ENCODE results near the gene HDAC4. TPM values are rescaled to one million over a fixed set of nuclear protein-coding genes. Genes with fewer than 3 reads are reported as not detected.
A peak's percentile ranks its signal among the peaks of the same experiment; 100 is the strongest.

Gene HDAC4
- total RNA-seq, 1 donor from 2014 or later: 39.0 TPM

DNA sequence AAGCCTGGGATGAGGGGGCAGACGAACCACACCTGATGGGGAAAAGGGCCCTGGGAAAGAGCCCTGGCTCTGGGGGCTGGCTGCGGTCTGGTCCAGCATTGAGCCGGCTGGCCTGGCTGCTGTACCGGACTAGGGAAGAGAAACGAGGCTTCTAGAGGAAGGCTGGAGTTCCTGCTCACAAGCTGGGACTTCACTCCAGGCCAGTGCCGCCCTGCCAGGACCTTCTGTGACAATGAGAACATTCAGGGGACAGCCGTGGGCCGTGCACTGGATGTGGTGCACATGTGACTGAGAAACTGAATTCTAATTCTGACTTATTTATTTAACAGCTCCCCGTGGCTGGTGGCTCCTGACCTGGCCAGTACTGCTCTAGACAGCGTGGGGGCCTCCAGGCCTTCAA is 269.3 kb downstream of the HDAC4 start:
- DNase-seq (ENCODE audit: extremely low spot score, unreplicated experiment): no peak
- Mint-ChIP-seq H3K27me3 (no peaks in the 10 kb centered on the region), H3K36me3 (peaks cover 23% of the 10 kb centered on the region), H3K27ac (peak overlapping the region; percentile 51), H3K9me3 (no peaks in the 10 kb centered on the region), H3K4me3 (no peak overlapping the region), H3K4me1 (ENCODE audit: unreplicated experiment) (peaks cover 10% of the 10 kb centered on the region)
- TF ChIP-seq, protein P1, sequence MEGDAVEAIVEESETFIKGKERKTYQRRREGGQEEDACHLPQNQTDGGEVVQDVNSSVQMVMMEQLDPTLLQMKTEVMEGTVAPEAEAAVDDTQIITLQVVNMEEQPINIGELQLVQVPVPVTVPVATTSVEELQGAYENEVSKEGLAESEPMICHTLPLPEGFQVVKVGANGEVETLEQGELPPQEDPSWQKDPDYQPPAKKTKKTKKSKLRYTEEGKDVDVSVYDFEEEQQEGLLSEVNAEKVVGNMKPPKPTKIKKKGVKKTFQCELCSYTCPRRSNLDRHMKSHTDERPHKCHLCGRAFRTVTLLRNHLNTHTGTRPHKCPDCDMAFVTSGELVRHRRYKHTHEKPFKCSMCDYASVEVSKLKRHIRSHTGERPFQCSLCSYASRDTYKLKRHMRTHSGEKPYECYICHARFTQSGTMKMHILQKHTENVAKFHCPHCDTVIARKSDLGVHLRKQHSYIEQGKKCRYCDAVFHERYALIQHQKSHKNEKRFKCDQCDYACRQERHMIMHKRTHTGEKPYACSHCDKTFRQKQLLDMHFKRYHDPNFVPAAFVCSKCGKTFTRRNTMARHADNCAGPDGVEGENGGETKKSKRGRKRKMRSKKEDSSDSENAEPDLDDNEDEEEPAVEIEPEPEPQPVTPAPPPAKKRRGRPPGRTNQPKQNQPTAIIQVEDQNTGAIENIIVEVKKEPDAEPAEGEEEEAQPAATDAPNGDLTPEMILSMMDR (conservative IDR thresholded peaks at IDR 0.05): no peak

DNA sequence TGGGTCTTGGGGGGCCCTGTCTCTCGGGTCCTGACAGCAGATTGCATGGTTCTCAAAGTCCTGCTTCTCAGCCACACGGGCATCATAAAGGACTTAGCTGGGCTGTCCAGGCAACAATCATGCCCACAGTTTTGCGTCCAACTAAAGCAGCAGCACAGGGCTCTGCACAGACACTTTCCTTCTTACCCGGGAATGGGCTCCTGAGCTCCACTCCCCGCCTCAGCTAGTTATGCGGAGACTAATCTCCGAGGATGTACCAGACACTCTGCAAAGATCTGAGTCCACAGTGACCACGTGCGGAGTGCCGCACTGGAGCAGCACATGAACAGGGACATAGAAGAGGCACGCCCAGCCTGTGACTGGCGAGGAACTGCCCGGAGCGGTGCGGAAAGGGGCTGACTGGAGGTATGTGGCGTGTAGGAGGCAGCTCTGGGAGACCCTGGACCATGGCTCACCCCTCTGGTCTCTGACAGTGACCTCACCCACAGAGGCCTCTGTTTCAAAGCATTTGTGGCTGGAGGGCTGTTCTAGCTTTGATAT is 270.0 kb downstream of the HDAC4 start:
- H3K27me3 Mint-ChIP-seq: no peaks in the 10 kb centered on the region
- no peaks in the 10 kb centered on the region for H3K9me3 Mint-ChIP-seq
- H3K4me1 Mint-ChIP-seq (ENCODE audit: unreplicated experiment): peaks cover 10% of the 10 kb centered on the region
- H3K27ac Mint-ChIP-seq: peak overlapping the region; percentile 51
- H3K36me3 Mint-ChIP-seq: peaks cover 19% of the 10 kb centered on the region
- TF ChIP-seq, protein P1 (conservative IDR thresholded peaks at IDR 0.05): no peak
- H3K4me3 Mint-ChIP-seq: no peak overlapping the region
- DNase-seq (ENCODE audit: extremely low spot score, unreplicated experiment): no peak

DNA sequence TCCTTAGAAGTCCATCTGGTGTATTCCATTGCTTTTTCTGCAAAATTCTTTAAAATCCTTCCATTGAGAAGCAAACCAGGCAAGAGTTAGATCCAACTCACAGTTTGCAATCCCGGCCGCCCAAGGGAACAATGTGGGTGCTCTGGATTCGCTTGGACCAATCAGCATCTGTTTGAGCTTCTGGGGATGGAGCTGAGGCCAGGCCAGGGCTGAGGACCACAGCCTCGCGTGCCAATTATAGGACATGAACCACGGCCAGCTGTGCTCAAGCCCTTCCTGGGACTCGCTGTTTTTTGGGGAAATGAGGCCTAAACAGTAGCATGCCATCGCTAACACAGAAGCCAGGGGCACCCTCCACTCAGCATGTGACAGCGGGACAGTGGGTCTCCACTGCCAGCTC is 270.8 kb downstream of the HDAC4 start:
- TF ChIP-seq, protein P1 (conservative IDR thresholded peaks at IDR 0.05): no peak
- Mint-ChIP-seq H3K27me3 (no peaks in the 10 kb centered on the region), H3K4me3 (no peak overlapping the region), H3K9me3 (no peaks in the 10 kb centered on the region), H3K27ac (no peak overlapping the region), H3K4me1 (ENCODE audit: unreplicated experiment) (peaks cover 10% of the 10 kb centered on the region), H3K36me3 (peaks cover 16% of the 10 kb centered on the region)
- DNase-seq (ENCODE audit: extremely low spot score, unreplicated experiment): no peak

DNA sequence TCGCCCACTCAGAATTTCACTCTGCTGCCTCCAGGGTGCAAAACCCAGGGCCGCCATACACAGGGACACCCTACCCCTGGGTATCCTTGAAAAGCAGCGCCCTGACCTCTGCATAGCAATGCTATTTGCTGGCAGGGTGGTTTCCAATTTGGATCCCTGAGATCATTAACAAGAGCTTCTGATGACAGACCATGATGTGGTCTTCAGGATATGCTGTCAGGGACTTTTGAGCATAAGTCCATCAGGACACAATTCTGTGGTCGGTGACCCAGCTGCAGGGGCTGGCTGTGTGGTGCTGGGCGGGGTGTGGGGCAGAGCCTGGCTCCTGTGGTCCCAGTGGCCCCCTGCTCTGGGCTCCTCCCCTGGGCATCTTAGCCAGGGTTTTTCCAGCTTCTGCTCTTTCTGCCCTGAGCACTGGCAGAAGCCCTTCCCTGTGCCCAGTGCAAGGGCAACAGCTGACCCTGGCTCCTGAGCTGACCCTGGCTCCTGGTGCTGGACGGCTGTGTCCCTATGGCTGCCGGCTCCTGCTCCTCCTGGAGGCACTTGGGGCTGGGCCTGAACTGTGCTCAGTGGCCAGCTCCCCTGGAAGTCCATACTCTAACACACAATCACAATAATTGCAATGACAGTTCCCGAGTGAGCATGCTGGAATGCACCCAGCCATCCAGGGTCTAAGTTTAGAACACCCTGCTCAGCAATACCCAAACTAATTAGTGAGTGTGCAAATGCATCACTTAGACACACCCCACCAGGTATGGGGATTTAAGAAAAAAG is 271.5 kb downstream of the HDAC4 start:
- TF ChIP-seq, protein P1 (conservative IDR thresholded peaks at IDR 0.05): no peak
- peaks cover 16% of the 10 kb centered on the region for H3K36me3 Mint-ChIP-seq
- DNase-seq (ENCODE audit: extremely low spot score, unreplicated experiment): no peak
- no peaks in the 10 kb centered on the region for H3K9me3 Mint-ChIP-seq
- H3K4me3 Mint-ChIP-seq: no peak overlapping the region
- H3K27me3 Mint-ChIP-seq: no peaks in the 10 kb centered on the region
- no peak overlapping the region for H3K27ac Mint-ChIP-seq
- peaks cover 10% of the 10 kb centered on the region for H3K4me1 Mint-ChIP-seq (ENCODE audit: unreplicated experiment)

DNA sequence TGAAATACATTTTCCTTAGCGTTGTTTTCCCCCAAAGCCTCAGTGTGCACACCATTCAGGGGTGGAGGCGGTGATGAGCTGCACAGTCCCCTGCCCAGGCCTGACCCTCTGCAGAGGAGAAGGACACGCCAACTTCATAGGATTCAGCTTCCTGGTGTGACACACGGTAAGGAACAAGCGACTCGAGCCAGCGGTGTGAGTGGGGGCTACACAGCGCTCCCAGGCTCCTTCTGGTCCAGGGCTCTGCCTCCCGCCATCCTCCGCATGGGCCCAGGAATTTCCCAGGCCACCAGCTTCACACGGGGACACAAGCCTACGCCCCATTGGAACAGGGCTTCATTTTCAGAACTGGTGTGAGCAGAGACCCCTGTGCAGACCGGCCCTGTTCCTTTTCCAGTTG is 272.1 kb downstream of the HDAC4 start:
- H3K4me3 Mint-ChIP-seq: no peak overlapping the region

More for the DNA sequence above, 272.1 kb downstream of the HDAC4 start:
- Mint-ChIP-seq H3K27ac (no peak overlapping the region), H3K36me3 (peaks cover 13% of the 10 kb centered on the region), H3K4me1 (ENCODE audit: unreplicated experiment) (peaks cover 10% of the 10 kb centered on the region), H3K9me3 (no peaks in the 10 kb centered on the region), H3K27me3 (no peaks in the 10 kb centered on the region)
- TF ChIP-seq, protein P1 (conservative IDR thresholded peaks at IDR 0.05): no peak
- DNase-seq (ENCODE audit: extremely low spot score, unreplicated experiment): no peak

All from type B pancreatic cell (in vitro differentiated cells).